Measurements from ENCODE around the gene BMP7.

- TF ChIP-seq CTCF (conservative IDR thresholded peaks at IDR 0.05; ENCODE audit: low read length) = no peak
- no peak for TF ChIP-seq EZH2phosphoT487 (IDR thresholded peaks at IDR 0.05; ENCODE audit: borderline replicate concordance)
Measured at GRCh38 chr20:57190536-57191264, 75.7 kb downstream of the BMP7 start.
